GM19395 (cell line): ENCODE results near the gene CCDC34.

Source experiments
- ATAC-seq: cut with Tn5 transposase; IDR thresholded peaks from one replicate; pipeline ENCODE4 v1.9.1; 2021; ENCODE audit warnings: mild to moderate bottlenecking, moderate library complexity; ENCODE audit not compliant: unreplicated experiment

The CCDC34 gene

DNA sequence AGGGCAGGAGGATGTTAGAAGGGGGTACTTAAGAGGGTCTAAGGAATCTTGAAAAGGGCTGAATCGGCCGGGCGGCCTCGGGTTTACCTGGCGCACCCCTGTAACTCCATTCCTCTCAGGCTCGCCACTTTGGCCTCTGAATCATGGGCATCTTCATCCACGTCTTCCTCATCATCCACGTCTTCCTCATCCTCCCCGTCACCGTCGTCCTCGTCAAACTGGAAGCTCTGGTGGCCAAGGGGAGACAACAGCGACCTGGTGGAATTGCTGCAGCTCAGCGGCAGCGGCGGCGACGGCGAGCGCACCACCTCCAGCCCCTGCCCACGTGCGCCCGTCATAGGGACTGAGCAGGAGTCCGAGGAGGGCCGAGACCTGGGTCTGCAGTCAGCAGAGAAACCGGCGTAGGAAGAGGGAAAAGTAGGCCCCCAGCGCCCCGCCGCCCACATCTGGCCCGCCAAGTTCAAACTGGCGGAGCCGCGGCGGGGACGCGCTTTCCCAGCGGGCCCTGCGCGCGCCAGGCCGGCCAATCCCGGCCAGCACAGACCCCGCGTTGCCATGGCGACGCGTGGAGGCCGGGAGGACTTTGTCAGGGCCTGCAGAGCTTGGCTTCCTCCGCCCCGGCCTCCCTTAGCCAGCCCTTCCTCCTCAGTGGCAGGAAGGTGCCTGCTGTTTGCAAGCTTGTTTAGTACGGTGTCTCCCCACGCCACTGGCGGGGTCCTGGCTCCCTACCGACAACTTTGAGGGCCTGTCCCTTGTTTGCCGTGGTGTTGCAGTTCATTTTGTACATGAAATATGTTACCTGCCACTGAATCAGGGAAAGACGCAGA, at the start of gene CCDC34:
TSS of gene CCDC34 (minus strand) at position 467 of the 827 bp plus-strand sequence. CDS start at position 446, 21 bp downstream.
- peak; percentile 98 for ATAC-seq

- ATAC-seq: no peak
These were observed 49.2 kb upstream of the CCDC34 start for GRCh38 chr11:27412192-27412691.

- ATAC-seq: no peak
These were observed 48.3 kb upstream of the CCDC34 start for GRCh38 chr11:27411328-27411727.

DNA sequence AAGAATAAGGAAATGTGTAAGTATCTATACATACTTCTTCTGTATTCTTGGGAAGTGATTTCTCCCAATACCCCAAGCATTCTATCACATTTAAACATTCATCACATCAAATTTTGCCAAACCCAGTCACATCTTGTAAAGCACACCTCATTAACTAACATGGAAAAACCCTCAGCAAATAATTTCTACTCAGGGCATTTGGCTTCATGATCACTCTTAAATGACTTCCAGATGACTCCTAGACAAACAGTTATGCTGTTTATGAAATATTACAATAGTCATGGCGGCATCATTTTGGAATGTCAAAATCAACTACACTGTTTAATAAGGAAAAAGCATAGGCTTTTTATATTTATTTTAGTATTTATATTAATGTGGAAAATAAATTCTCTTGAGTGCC, 47.3 kb upstream of the CCDC34 start:
- ATAC-seq: no peak

DNA sequence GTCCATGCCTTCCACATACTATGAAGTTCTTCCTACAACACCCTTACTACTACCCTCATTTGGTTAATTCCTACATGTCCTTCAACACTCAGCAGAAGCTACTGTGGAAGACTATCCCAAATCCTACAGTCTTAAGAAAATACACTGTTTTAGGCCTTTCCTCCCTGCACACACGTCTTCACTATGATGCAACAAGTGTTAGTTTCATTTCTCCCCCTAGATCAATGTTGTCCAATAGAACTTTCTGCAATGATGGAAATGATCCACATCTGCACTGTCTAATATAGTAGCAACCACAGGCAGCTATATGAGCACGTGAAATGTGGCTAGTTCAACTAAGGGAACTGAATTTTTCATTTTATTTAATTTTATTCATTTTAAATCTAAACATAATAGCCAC, 46.7 kb upstream of the CCDC34 start:
- no peak for ATAC-seq

DNA sequence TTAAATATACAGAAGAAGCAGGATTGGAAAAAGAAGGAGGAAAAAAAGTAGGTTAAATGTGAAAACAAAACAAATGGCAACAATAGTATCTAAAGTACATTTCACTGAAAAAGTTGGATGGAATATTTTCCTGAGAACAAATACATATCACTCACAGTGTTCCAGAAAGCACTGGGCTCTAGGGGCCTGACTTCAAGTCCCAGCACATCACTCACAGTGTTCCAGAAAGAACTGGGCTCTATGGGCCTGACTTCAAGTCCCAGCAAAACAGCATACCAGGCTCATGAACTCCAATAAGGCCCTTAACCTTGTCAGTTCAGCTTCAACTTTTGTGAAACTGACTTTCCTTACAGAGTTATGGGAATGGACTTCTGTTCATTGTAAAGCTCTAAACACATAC, 46.0 kb upstream of the CCDC34 start:
- no peak for ATAC-seq

DNA sequence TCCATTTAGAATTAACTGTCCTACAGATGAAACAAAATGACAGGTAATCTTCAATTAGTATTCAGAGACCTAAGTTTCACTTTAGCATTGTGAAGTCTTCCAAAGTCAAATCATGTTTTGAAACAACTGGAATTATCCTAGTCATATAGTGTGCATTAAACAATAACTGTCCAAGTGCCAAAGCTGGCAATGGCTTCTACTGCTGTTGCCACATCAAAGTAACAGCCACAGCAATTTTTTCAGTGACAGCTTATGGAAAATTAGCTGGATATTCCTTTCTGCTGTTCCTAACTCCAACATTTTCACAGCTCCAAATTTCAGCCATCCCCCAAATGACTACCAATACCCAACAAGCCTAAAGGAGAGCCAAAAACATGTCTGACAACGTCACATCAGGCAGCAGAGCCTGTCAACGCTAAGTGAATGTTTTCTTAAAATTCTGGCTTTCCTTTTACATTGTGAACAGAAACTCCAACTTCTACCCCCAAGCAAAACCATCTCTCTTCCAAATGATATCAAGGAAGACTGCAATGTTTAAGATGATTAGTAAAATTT, 45.3 kb upstream of the CCDC34 start:
- ATAC-seq: no peak

DNA sequence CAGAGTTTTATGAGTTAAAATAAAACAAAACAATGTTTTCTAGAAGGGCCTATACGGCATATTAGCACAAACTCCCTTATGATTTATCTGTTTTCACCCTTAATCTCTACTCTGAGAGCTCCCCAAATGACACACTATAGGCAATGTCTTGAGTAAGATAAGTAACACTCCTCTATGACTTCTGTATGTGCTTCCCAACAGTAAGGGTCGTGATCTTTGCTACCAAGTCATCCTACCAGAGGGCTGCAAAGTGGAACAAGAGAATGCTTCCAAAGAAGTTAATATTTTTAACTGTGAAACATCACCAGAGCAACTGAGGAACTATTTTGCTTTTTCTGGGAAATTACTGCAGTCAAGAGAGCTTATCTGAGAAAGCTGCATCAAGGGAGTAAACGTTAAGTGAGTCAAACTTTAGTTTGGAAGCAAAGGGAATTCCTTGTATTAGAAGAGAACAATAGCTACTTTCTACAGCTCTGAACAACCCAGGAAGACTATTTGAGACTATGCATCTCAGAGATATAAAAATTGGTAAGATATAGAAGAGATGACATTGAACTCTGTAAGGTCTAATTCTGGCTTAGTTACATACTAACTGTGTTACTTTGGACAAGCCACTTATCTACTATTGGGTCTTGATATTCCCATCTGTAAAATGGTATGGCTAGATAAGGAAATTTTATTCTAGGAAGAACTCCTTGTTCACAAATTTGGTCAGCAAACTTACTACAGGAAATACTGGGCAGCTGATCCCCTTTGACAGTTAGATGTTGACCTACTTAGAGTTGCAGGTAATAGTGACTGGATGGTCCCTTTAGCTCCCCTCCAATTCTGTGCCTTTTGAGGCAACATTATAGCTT, 43.7 kb upstream of the CCDC34 start:
- ATAC-seq: no peak

GRCh38 chr11:27405134-27405533, 42.1 kb upstream of the CCDC34 start:
- ATAC-seq: no peak

- no peak for ATAC-seq
These were observed 41.4 kb upstream of the CCDC34 start for GRCh38 chr11:27404427-27404826.

- no peak for ATAC-seq
These were observed 40.2 kb upstream of the CCDC34 start for GRCh38 chr11:27403195-27403594.

DNA sequence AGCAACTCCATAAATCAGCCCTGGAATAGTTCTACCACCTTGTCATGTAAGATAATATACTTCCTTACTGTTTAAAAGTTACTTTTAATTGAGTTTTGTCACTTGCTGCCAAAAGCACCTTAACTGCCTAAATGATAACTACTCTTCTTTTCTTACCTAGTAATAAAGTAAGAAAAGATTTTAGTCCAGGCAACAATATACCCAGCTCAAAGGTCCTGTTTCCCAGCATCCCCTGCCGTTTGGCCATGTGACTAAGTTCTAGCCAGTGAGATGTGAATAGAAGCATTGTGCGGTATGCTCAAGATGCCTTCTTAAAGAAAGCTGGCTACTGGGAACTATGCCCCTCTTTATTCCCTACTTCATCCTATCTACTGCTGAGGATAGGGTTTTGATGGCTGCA, 39.4 kb upstream of the CCDC34 start:
- ATAC-seq: no peak

- ATAC-seq: no peak
These were observed 38.9 kb upstream of the CCDC34 start for GRCh38 chr11:27401833-27402316.

GRCh38 chr11:27401280-27401832, 38.3 kb upstream of the CCDC34 start:
- no peak for ATAC-seq

DNA sequence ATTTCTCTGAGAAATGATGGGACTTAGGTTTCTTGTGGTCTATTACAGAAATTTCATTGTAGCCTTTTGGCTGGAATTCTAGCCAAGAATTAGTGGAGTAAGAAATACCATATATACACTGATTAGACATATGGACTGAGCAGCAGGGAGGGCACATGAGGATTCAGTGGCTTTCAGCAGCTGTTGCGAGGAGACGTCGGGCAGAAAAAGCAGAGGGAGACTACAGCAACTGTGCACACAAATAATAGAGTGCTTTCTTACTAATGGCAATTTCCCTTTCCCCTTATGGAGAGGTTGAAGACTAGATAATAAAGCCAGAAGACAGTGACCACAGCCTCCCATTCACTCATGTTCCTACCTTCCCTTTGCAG, 35.4 kb upstream of the CCDC34 start:
- no peak for ATAC-seq

DNA sequence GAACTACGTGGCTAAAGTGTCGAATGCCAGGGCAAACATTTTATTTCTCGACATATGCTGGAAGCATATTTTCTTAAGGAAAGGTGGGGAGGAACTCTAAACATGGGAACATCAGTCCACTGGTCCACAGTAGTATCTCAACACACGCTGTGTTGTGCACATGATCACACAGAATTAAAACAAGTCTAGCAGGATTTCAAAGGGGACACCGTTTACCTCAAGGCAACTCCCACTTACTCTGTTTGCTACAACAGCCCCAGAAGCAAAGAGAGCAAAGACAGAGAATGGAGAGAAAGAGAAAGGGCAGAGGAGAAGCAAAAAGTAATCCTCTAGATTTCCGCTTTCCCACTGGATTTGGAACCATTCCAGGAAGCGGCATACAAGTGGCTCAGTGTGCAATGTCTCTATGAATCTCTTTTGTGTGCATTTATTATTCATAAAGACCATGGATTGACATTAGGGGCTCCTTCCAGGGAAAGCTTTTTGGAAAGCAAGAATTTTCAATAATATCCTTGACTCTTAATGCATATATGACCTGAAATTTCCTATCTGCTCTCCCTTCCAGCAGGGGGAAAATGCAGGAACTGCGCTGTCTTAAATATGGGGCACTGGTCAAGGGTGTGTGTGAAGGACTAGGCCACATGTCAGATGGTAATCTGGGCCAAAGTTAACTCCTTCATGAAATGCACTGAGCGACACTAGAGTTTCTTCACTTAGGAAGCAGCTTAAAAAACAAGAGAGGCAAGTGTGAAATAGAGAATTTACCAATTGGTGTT, 34.8 kb upstream of the CCDC34 start:
- ATAC-seq: no peak

DNA sequence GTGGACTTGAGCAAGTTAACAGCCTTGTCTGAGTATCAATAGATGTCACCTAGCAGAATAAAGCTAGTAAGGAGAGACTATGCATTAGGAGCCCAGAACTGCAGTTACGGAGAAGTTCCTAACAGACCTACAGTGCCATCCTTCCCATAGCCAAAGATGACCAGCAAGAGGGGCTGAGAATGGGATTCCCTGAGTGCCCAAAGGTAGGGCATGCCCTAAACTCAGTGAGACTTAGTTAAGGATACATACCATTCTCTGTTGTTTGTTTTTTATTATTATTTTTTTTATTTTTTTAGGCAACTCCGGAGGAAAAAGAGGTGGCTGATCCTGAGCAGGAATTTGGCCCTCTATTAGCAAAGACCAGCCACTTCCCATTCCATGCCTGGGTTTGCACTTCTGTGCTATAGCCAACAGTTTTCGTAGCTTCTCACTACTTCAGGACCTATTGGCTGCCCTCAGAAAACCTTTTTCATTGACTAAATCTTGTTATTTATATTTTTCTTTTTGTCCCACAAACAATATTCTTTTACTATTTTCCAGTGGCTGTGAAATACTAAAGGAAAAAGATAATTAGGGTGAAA, 33.3 kb upstream of the CCDC34 start:
- ATAC-seq: no peak

DNA sequence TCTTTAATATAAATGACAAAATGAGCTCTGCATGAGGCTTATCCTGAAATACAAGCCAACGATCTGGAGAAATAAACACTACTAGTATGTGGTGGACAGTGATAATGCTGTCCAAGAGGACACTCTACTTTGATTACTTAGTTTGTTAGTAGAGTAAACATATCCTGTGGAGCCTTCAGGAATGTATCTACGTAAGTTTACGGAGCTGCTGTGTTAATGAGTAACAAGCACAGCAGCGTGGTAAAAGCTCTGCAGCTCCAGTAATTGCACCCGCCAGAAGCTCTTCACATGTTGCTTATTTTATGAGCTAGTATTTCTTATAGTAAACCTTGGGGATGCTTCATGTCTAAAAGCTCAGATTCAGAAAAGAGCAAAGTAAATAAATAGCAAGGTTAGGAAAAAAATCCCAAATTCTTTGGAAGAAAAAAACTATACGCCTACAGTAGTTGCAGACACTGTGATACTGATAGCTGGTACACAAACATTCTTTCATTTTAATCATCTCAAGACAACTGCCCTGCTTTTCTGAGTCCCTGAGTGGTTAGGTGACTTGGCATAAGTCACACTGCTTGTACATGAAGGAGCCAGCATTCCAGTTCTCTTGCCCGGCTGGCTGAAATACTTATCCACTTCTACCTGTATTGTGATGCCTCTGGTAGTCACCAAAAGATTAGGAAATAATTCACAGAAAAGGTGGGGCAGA, 32.7 kb upstream of the CCDC34 start:
- ATAC-seq: no peak

DNA sequence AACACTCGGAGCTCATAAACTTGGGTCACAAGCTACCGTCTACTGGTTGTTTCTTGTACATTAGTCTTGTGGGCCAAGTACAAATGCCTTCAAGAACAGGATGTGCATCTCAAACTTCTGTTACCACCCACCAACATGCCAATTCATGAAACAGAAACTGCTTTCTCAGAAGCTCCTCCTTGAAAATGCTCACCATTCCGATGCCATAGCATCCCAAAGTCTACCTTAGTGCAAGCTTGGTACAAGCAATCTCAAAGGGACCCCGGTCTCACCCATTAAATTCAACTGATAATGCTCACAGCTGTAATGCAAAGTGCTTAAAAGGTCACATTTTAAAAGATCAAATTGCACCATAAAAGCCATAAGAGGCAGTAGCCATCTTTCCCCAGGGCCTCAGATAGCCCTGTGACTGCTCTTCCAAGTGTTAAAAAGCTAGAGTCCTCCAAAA, 31.8 kb upstream of the CCDC34 start:
- no peak for ATAC-seq
